ENCODE data around the gene MMP3. TPM values are rescaled to one million over a fixed set of nuclear protein-coding genes. Genes with fewer than 3 reads are reported as not detected.

The MMP3 gene
- total RNA-seq, 2 experiments from 2014 or later, result not detected

- DNase-seq (no peak), ATAC-seq (ENCODE audit: poor library complexity) (no peak)
- ChIA-PET POLR2A (no interaction called here), CTCF (no interaction called here)
- Mint-ChIP-seq H3K27ac (no peak overlapping the region), H3K36me3 (ENCODE audit: low read depth) (no peaks in the 10 kb centered on the region), H3K9me3 (no peaks in the 10 kb centered on the region), H3K4me3 (no peak overlapping the region), H3K27me3 (peaks cover 30% of the 10 kb centered on the region), H3K4me1 (ENCODE audit: low read depth) (no peaks in the 10 kb centered on the region)
- Histone ChIP-seq H3K4me3 (ENCODE audit: low read length) (no peak overlapping the region), H3K9me3 (ENCODE audit: control insufficient read depth in 1 of 2, insufficient read depth in 1 of 2, low read length in 2 of 2) (peaks cover 0 to 3% of the 10 kb centered on the region in 2 experiments), H3K27me3 (ENCODE audit: control insufficient read depth in 1 of 2, insufficient read depth in 2 of 2, low read length in 2 of 2) (no peaks in the 10 kb centered on the region), H3K4me1 (ENCODE audit: insufficient read depth, low read length) (no peaks in the 10 kb centered on the region), H3K36me3 (ENCODE audit: insufficient read depth, low read length) (no peaks in the 10 kb centered on the region), H3K27ac (ENCODE audit: low read depth in 1 of 2, low read length in 2 of 2) (no peak overlapping the region)
- intact Hi-C loops (cut with DNase I, micrococcal nuclease), result no loop called here
- no peak for TF ChIP-seq CTCF (IDR thresholded peaks at IDR 0.05)
Measured at GRCh38 chr11:102799681-102800340, 43.6 kb downstream of the MMP3 start.

GRCh38 chr11:102798012-102798746 is 45.2 kb downstream of the MMP3 start, which contains the start of gene MMP1:
Gene MMP1 (minus strand): TSS chr11:102798160. CDS start chr11:102798092, 68 bp downstream.
- H3K36me3 Mint-ChIP-seq (ENCODE audit: low read depth), result no peaks in the 10 kb centered on the region
- no peaks in the 10 kb centered on the region for H3K36me3 ChIP-seq (ENCODE audit: insufficient read depth, low read length)
- H3K27ac ChIP-seq (ENCODE audit: low read depth in 1 of 2, low read length in 2 of 2), result no peak within 1 kb of the TSS
- H3K27me3 Mint-ChIP-seq, result peaks cover 13% of the 10 kb centered on the region
- no peaks in the 10 kb centered on the region for H3K4me1 ChIP-seq (ENCODE audit: insufficient read depth, low read length)
- ChIA-PET POLR2A (no interaction called here), CTCF (interaction anchor here (0.5 kb wide), 1 partner anchor 1184 kb away, joined by 3 read pairs; no protein-coding TSS in a partner anchor)
- peaks cover 0 to under 1% of the 10 kb centered on the region in 2 experiments for H3K27me3 ChIP-seq (ENCODE audit: control insufficient read depth in 1 of 2, insufficient read depth in 2 of 2, low read length in 2 of 2)
- H3K4me1 Mint-ChIP-seq (ENCODE audit: low read depth), result no peaks in the 10 kb centered on the region
- H3K27ac Mint-ChIP-seq, result no peak within 1 kb of the TSS
- peaks cover 0 to 3% of the 10 kb centered on the region in 2 experiments for H3K9me3 ChIP-seq (ENCODE audit: control insufficient read depth in 1 of 2, insufficient read depth in 1 of 2, low read length in 2 of 2)
- intact Hi-C loops (cut with DNase I, micrococcal nuclease), result no loop called here
- no peak within 1 kb of the TSS for H3K4me3 Mint-ChIP-seq
- no peak for TF ChIP-seq CTCF (IDR thresholded peaks at IDR 0.05)
- H3K9me3 Mint-ChIP-seq, result no peaks in the 10 kb centered on the region
- no peak within 1 kb of the TSS for H3K4me3 ChIP-seq (ENCODE audit: low read length)
- no peak for ATAC-seq (ENCODE audit: poor library complexity)
- no peak for DNase-seq

GRCh38 chr11:102794382-102794781 is 49.0 kb downstream of the MMP3 start:
- Mint-ChIP-seq H3K27ac (no peak overlapping the region), H3K4me3 (no peak overlapping the region), H3K4me1 (ENCODE audit: low read depth) (no peaks in the 10 kb centered on the region), H3K9me3 (no peaks in the 10 kb centered on the region), H3K27me3 (peaks cover 10% of the 10 kb centered on the region), H3K36me3 (ENCODE audit: low read depth) (no peaks in the 10 kb centered on the region)
- no peaks in the 10 kb centered on the region for H3K4me1 ChIP-seq (ENCODE audit: insufficient read depth, low read length)
- TF ChIP-seq CTCF (IDR thresholded peaks at IDR 0.05), result peak; percentile 16
- H3K36me3 ChIP-seq (ENCODE audit: insufficient read depth, low read length), result no peaks in the 10 kb centered on the region
- peak in 2 of 14 experiments; percentile 13 to 15 for DNase-seq
- intact Hi-C loops (cut with DNase I, micrococcal nuclease), result no loop called here
- no peak overlapping the region for H3K4me3 ChIP-seq (ENCODE audit: low read length)
- ChIA-PET CTCF (no interaction called here), POLR2A (no interaction called here)
- H3K9me3 ChIP-seq (ENCODE audit: control insufficient read depth in 1 of 2, insufficient read depth in 1 of 2, low read length in 2 of 2), result peaks cover 0 to 3% of the 10 kb centered on the region in 2 experiments
- peaks cover 0 to 4% of the 10 kb centered on the region in 2 experiments for H3K27me3 ChIP-seq (ENCODE audit: control insufficient read depth in 1 of 2, insufficient read depth in 2 of 2, low read length in 2 of 2)
- H3K27ac ChIP-seq (ENCODE audit: low read depth in 1 of 2, low read length in 2 of 2), result no peak overlapping the region
- ATAC-seq (ENCODE audit: poor library complexity), result no peak

All from CD4-positive, alpha-beta T cell (primary cell).